H9 (cell line): ENCODE data around the gene DENR. TPM values are rescaled to one million over a fixed set of nuclear protein-coding genes. Genes with fewer than 3 reads are reported as not detected.
"Not testable (repeated sequence)": the region's sequence is repeated elsewhere in the genome, so short reads cannot be mapped to it uniquely, and the experiment has no call there.

Experiments used
- DNase-seq: peaks from one replicate; pipeline ENCODE4 v3.0.0-alpha.2; 2017
- H2AFZ ChIP-seq: one replicate; pipeline ENCODE4 v1.6.1; 2013; ENCODE audit warnings: mild to moderate bottlenecking, low read length, control low read depth, moderate library complexity
- H2AK5ac ChIP-seq: 2 replicates; pipeline ENCODE4 v1.6.1; 2013; ENCODE audit warnings: low read length, control low read depth, mixed read lengths; ENCODE audit not compliant: insufficient read length
- H2BK120ac ChIP-seq: one replicate; pipeline ENCODE4 v1.6.1; 2013; ENCODE audit warnings: low read depth, mild to moderate bottlenecking, low read length, control low read depth, inconsistent platforms; ENCODE audit not compliant: poor library complexity, severe bottlenecking
- H2BK12ac ChIP-seq: 2 replicates; pipeline ENCODE4 v1.6.1; 2013; ENCODE audit warnings: low read length, control low read depth, mixed read lengths, low read depth; ENCODE audit not compliant: insufficient read length
- H2BK15ac ChIP-seq: 2 replicates; pipeline ENCODE4 v1.6.1; 2013; ENCODE audit warnings: low read depth, low read length, control low read depth
- H2BK20ac ChIP-seq: one replicate; pipeline ENCODE4 v1.6.1; 2013; ENCODE audit warnings: low read depth, mild to moderate bottlenecking, low read length, control low read depth, inconsistent platforms; ENCODE audit not compliant: poor library complexity, severe bottlenecking
- H2BK5ac ChIP-seq: 2 replicates; pipeline ENCODE4 v1.6.1; 2013; ENCODE audit warnings: low read length, control low read depth, mixed read lengths; ENCODE audit not compliant: insufficient read length
- H3K14ac ChIP-seq: 2 replicates; pipeline ENCODE4 v1.6.1; 2013; ENCODE audit warnings: low read length, control low read depth; ENCODE audit not compliant: insufficient read depth
- H3K18ac ChIP-seq: 2 replicates; pipeline ENCODE4 v1.6.1; 2013; ENCODE audit warnings: low read depth, mild to moderate bottlenecking, mixed read lengths, low read length, control low read depth; ENCODE audit not compliant: insufficient read length
- H3K23ac ChIP-seq: 2 replicates; pipeline ENCODE4 v1.6.1; 2013; ENCODE audit warnings: low read length, control low read depth, mixed read lengths, low read depth; ENCODE audit not compliant: insufficient read length
- H3K23me2 ChIP-seq: 2 replicates; pipeline ENCODE4 v1.6.1; 2013; ENCODE audit warnings: low read depth, mild to moderate bottlenecking, mixed read lengths, low read length, control low read depth; ENCODE audit not compliant: insufficient read length, poor library complexity, severe bottlenecking
- H3K27ac ChIP-seq: 2 replicates; pipeline ENCODE4 v1.5.1; 2013; ENCODE audit warnings: low read length, control low read depth, mixed read lengths, low read depth; ENCODE audit not compliant: insufficient read length
- H3K27me3 ChIP-seq: 2 replicates; pipeline ENCODE4 v1.6.1; 2013; ENCODE audit warnings: low read length, control low read depth, inconsistent platforms; ENCODE audit not compliant: insufficient read depth
- H3K4ac ChIP-seq: 2 replicates; pipeline ENCODE4 v1.6.1; 2013; ENCODE audit warnings: low read depth, mild to moderate bottlenecking, control low read depth, inconsistent platforms, low read length, moderate library complexity
- H3K4me1 ChIP-seq: 2 replicates; pipeline ENCODE4 v1.6.1; 2013; ENCODE audit warnings: low read length, control low read depth, inconsistent platforms; ENCODE audit not compliant: insufficient read depth
- H3K4me2 ChIP-seq: 2 replicates; pipeline ENCODE4 v1.6.1; 2013; ENCODE audit warnings: low read length, control low read depth, mixed read lengths; ENCODE audit not compliant: insufficient read length, insufficient read depth
- H3K56ac ChIP-seq: 2 replicates; pipeline ENCODE4 v1.6.1; 2013; ENCODE audit warnings: low read depth, mild to moderate bottlenecking, mixed read lengths, low read length, control low read depth; ENCODE audit not compliant: insufficient read length
- H3K79me1 ChIP-seq: 2 replicates; pipeline ENCODE4 v1.6.1; 2013; ENCODE audit warnings: low read depth, mild to moderate bottlenecking, moderate library complexity, low read length, control low read depth, inconsistent platforms; ENCODE audit not compliant: insufficient read depth, poor library complexity, severe bottlenecking
- H3K79me2 ChIP-seq: 2 replicates; pipeline ENCODE4 v1.6.1; 2013; ENCODE audit warnings: low read length, control low read depth, inconsistent platforms; ENCODE audit not compliant: insufficient read depth
- H3K9ac ChIP-seq: 2 replicates; pipeline ENCODE4 v1.6.1; 2013; ENCODE audit warnings: low read length, control low read depth, mixed read lengths; ENCODE audit not compliant: insufficient read length; ENCODE audit errors: extremely low read depth
- H3K9me3 ChIP-seq: one replicate; pipeline ENCODE4 v1.6.1; 2013; ENCODE audit warnings: low read depth, low read length, inconsistent platforms; ENCODE audit not compliant: control insufficient read depth
- H3T11ph ChIP-seq: one replicate; pipeline ENCODE4 v1.6.1; 2013; ENCODE audit warnings: mild to moderate bottlenecking, low read length, control low read depth, inconsistent platforms
- H4K20me1 ChIP-seq: one replicate; pipeline ENCODE4 v1.6.1; 2013; ENCODE audit not compliant: control insufficient read depth, insufficient read length, insufficient read depth
- H4K5ac ChIP-seq: 2 replicates; pipeline ENCODE4 v1.6.1; 2013; ENCODE audit warnings: low read depth, mild to moderate bottlenecking, mixed read lengths, low read length, control low read depth; ENCODE audit not compliant: insufficient read length
- H4K8ac ChIP-seq: replicated peaks from 2 replicates; pipeline ENCODE4 v1.6.1; 2013; ENCODE audit warnings: low read length, control low read depth, mixed read lengths, low read depth; ENCODE audit not compliant: insufficient read length
- H4K91ac ChIP-seq: 2 replicates; pipeline ENCODE4 v1.6.1; 2013; ENCODE audit warnings: low read depth, mild to moderate bottlenecking, moderate library complexity, mixed read lengths, low read length, control low read depth; ENCODE audit not compliant: insufficient read length
- H3K27ac Mint-ChIP-seq, 3 experiments: 2 replicates in 2 of 3; 3 replicates in 1 of 3; pipeline ENCODE4 v1.8.0; 2020 to 2021; ENCODE audit warnings: mixed read lengths in 3 of 3, mild to moderate bottlenecking in 1 of 3, moderate library complexity in 1 of 3
- H3K27me3 Mint-ChIP-seq: 2 replicates; pipeline ENCODE4 v1.8.0; 2021; ENCODE audit warnings: low read depth, mild to moderate bottlenecking, moderate library complexity, mixed read lengths
- H3K36me3 Mint-ChIP-seq, 3 experiments: 2 replicates in 2 of 3; 3 replicates in 1 of 3; pipeline ENCODE4 v1.8.0; 2020 to 2021; ENCODE audit warnings: low read depth in 3 of 3, mixed read lengths in 3 of 3; ENCODE audit not compliant: insufficient read depth in 1 of 3
- H3K4me1 Mint-ChIP-seq, 2 experiments: 2 replicates each; pipeline ENCODE4 v1.8.0; 2020; ENCODE audit warnings: mixed read lengths in 2 of 2
- H3K4me3 Mint-ChIP-seq, 2 experiments: 2 replicates in 1 of 2; 3 replicates in 1 of 2; pipeline ENCODE4 v1.8.0; 2020 to 2021; ENCODE audit warnings: mild to moderate bottlenecking in 2 of 2, mixed read lengths in 2 of 2, moderate library complexity in 1 of 2
- H3K9me3 Mint-ChIP-seq, 2 experiments: 2 replicates in 1 of 2; 3 replicates in 1 of 2; pipeline ENCODE4 v1.8.0; 2020; ENCODE audit warnings: mild to moderate bottlenecking in 2 of 2, mixed read lengths in 2 of 2, moderate library complexity in 1 of 2
- WGBS: extraction: QIAGEN DNeasy Blood & Tissue Kit; methylation state at CpG from one replicate; pipeline ENCODE4 v1.1.7; 2013; ENCODE audit warnings: missing lambda C conversion rate, low lambda C conversion rate, mixed read lengths; ENCODE audit not compliant: insufficient read length; ENCODE audit errors: extremely low coverage; 5-methylcytosine and 5-hydroxymethylcytosine counted together
- total RNA-seq: library from RNA; stranded (reverse); gene quantifications from 2 replicates; pipeline ENCODE4 v1.2.1, GENCODE V29; 2021

DENR gene
- total RNA-seq, 1 experiment from 2014 or later, result 104 TPM

DNA sequence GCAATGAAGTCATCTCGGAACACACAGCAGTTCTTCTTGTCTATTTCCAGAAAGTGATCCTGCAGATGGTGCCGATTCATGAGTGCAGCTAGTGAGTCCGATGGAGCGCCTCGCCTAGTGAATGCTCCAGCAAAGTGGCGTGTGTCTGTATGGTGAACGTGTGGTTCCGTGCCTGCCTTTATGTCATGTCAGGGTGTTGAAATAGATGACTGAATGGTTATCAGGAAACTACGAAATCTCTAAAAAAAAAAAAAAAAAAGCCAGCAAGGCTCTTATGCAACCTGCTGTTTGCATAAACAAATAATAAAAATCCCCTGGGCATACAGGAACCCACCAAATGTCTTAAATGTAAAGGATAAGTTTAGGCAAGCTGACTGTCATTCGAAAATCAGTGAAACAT lies 36.0 kb upstream of the DENR start, which contains the start of gene HCAR3:
Gene HCAR3, minus strand, starts transcription at position 154 of the 400 bp plus-strand sequence. Its CDS starts 74 bp downstream, at position 80.
- H3K4me2 ChIP-seq, H2BK5ac ChIP-seq, H3K18ac ChIP-seq, H3K79me2 ChIP-seq, H3K14ac ChIP-seq, H4K5ac ChIP-seq, H3K27me3 Mint-ChIP-seq, H2BK20ac ChIP-seq, H3K56ac ChIP-seq, H3K4me1 Mint-ChIP-seq, H2BK12ac ChIP-seq, H2BK15ac ChIP-seq, H3K36me3 Mint-ChIP-seq, H3K27ac ChIP-seq, H3K4me1 ChIP-seq, H3K4ac ChIP-seq, H2AFZ ChIP-seq, H3K27me3 ChIP-seq, H3K27ac Mint-ChIP-seq, H3K9me3 ChIP-seq, H2BK120ac ChIP-seq, H3T11ph ChIP-seq, H3K4me3 Mint-ChIP-seq, H4K91ac ChIP-seq, H4K20me1 ChIP-seq, H3K23me2 ChIP-seq, H3K9ac ChIP-seq, H4K8ac ChIP-seq, H3K9me3 Mint-ChIP-seq, H2AK5ac ChIP-seq, H3K79me1 ChIP-seq, DNase-seq, H3K23ac ChIP-seq: not testable (repeated sequence)
- no CpG with 5 or more reads among the region's 10 CpGs for WGBS
